Measurements from ENCODE around the gene VSTM2L.

DNA sequence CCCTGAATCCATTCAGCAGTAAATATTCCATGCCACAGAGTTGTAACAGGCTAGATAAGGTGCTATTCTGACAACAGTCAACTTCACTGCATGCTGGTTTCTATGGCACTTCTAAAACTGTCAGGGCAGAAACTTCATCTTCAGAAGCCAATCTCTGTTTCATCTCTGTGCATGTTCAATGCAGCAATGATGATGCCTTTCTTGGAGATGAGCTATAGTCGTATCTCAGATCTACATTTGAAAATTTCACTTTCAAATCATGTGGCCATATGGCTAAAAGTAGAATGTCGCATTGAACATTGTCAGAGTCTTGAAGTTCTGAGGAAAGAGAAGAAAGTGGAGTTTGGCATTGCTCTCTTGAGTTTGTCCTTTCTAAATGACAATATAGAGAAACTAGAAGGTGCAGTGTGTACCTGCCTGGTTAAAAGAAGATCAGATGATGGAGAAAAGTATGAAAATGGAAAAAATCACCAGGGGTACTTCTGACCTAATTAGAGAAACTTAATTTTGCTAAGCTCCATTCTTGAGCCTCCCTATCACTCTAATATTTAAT, 49.0 kb upstream of the VSTM2L start:
- TF ChIP-seq, protein P1, sequence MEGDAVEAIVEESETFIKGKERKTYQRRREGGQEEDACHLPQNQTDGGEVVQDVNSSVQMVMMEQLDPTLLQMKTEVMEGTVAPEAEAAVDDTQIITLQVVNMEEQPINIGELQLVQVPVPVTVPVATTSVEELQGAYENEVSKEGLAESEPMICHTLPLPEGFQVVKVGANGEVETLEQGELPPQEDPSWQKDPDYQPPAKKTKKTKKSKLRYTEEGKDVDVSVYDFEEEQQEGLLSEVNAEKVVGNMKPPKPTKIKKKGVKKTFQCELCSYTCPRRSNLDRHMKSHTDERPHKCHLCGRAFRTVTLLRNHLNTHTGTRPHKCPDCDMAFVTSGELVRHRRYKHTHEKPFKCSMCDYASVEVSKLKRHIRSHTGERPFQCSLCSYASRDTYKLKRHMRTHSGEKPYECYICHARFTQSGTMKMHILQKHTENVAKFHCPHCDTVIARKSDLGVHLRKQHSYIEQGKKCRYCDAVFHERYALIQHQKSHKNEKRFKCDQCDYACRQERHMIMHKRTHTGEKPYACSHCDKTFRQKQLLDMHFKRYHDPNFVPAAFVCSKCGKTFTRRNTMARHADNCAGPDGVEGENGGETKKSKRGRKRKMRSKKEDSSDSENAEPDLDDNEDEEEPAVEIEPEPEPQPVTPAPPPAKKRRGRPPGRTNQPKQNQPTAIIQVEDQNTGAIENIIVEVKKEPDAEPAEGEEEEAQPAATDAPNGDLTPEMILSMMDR (IDR thresholded peaks at IDR 0.05) = no peak
- TF ChIP-seq POLR2A (IDR thresholded peaks at IDR 0.05) = no peak
- no peak for TF ChIP-seq POLR2AphosphoS5 (IDR thresholded peaks at IDR 0.05)
